Coronary artery (tissue), 2 donors: ENCODE data around the gene DPYD.

Source experiments
- DNase-seq: peaks from one replicate; pipeline ENCODE4 v3.0.0-alpha.2; 2017; ENCODE audit warnings: low spot score
- H3K27ac ChIP-seq, 2 donors: fragments of 200-600 bp; sonication (generic); one replicate each; pipeline ENCODE4 v1.5.1; 2016 to 2019
- H3K4me3 ChIP-seq: fragments of 200-600 bp; sonication (generic); 2 replicates; pipeline ENCODE4 v1.5.1; 2016; ENCODE audit warnings: mild to moderate bottlenecking, moderate library complexity
- TF ChIP-seq, protein P1 (sequence below): fragments of 200-600 bp; sonication (generic); IDR thresholded peaks from one replicate; pipeline ENCODE4 v1.5.1; 2019; ENCODE audit warnings: antibody characterized with exemption

DPYD gene

DNA sequence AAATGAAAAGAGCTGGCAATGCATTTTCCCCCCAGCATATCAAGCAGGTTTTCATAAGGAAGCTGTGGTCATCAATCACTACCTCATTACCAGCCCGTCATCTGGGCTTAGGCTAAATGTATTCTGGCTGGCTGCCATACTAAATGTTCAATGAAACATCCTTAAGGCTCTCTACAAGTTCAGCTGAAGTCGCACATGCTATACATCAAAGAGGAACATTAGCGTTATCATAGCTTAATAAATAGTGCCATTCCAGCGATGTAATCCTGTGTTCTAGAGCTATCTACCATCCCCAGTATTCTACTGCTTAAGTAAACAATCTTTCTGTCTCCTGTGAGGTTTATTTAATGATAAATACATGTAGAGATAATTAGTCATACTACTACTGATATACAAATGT lies 288.8 kb downstream of the DPYD start:
- TF ChIP-seq, protein P1, sequence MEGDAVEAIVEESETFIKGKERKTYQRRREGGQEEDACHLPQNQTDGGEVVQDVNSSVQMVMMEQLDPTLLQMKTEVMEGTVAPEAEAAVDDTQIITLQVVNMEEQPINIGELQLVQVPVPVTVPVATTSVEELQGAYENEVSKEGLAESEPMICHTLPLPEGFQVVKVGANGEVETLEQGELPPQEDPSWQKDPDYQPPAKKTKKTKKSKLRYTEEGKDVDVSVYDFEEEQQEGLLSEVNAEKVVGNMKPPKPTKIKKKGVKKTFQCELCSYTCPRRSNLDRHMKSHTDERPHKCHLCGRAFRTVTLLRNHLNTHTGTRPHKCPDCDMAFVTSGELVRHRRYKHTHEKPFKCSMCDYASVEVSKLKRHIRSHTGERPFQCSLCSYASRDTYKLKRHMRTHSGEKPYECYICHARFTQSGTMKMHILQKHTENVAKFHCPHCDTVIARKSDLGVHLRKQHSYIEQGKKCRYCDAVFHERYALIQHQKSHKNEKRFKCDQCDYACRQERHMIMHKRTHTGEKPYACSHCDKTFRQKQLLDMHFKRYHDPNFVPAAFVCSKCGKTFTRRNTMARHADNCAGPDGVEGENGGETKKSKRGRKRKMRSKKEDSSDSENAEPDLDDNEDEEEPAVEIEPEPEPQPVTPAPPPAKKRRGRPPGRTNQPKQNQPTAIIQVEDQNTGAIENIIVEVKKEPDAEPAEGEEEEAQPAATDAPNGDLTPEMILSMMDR: no peak
- Histone ChIP-seq H3K27ac (no peak overlapping the region), H3K4me3 (no peak overlapping the region)
- DNase-seq: no peak

DNA sequence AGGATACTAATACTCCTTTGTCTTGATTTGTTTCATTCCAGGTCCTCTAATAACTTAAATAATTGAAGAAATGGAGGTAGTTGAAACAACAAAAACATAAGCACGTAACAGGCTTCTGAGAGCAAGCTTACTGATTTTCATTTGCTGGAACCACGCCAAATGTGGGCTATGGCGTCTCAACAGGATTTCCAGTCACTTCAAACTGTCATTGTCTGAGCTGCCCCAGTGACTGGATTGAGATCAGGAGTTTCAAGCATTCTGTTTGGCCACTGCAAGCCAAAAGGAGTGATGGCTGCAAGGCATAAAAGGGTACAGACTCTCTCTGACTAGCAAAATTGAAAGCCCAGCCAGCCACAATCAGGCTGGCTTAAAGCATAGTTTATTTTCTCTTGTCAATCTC lies 289.9 kb downstream of the DPYD start:
- no peak overlapping the region for H3K27ac ChIP-seq
- H3K4me3 ChIP-seq: no peak overlapping the region
- no peak for DNase-seq
- TF ChIP-seq, protein P1: no peak

DNA sequence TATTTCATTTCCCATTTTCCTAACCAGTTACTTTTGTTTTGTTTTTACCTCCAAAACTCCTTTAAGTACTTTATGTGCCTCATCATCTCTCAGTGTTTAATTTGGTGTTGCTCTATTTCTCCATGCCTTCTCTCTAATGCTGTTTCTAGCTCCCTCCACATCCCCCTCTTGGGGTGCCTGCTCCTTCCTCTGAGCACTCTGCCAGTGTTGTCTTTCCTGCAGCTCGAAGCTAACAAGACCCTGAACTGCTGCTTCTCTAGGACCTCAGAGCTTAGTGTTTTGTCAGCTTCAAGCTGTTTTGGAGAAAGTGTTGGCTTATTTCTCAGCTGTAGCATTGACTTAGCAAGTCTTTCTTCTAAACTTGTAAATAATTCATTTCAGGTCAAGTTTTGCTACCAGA lies 290.6 kb downstream of the DPYD start:
- no peak overlapping the region for H3K4me3 ChIP-seq
- H3K27ac ChIP-seq: no peak overlapping the region
- TF ChIP-seq, protein P1: no peak
- DNase-seq: no peak

DNA sequence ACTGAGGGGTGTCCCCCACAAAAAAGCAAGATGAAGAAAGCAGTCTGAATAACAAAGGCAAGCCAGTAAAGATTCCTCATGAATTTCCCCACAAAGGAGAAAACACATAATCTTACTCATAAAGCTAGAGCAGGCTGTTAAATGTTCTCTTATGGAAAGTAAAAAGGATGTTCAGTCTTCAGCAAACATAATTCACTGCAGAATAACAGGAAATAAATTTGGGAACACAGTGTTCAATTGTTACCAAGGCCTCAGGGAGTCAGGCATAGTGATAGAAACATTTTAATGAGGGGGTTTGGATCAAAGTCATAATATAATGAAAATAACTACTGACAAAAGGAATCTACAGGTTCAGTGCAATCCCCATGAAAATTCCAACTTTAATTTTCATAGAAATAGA lies 297.6 kb downstream of the DPYD start:
- Histone ChIP-seq H3K27ac (peak overlapping the region in 1 of 2 donors; percentile 19), H3K4me3 (no peak overlapping the region)
- TF ChIP-seq, protein P1: no peak
- DNase-seq: no peak

DNA sequence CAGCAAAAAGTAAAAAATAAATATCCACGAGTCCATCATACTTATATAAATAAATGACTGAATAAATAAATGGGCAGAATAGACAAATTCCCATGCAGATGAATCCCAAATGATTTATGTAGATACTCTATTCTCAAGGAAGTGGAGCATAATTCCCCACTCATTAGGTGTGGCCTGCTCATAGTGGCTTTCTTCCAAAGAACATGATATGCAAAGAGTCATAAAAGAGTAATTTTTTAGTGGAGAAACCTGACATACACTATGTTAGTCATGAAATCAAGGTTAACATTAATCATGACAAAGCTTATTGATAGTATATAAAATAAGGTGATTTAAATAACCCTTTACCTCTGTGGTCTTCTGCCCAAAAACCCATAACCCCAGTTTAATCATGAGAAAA lies 298.9 kb downstream of the DPYD start:
- no peak overlapping the region for H3K4me3 ChIP-seq
- H3K27ac ChIP-seq: no peak overlapping the region
- TF ChIP-seq, protein P1: no peak
- DNase-seq: no peak

DNA sequence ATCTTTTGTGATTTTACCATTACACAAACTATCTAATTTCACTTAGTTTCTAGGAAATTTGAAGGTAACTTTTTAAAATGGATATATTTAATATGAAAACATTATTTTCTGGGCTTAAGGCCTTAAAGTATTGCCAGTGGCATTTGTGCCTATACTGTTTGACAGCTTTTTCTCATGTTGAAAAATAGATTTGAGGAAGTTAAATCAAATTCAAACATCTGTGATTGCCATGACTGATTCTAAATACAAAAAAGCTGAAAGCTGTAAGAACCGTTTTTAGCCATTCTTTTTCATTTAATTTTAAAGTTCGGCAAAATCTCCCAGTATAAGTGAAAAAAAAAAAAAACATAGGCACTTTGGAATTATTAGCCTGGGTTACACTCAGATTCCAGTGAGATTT lies 301.1 kb downstream of the DPYD start:
- Histone ChIP-seq H3K27ac (no peak overlapping the region), H3K4me3 (no peak overlapping the region)
- no peak for DNase-seq
- TF ChIP-seq, protein P1: no peak

DNA sequence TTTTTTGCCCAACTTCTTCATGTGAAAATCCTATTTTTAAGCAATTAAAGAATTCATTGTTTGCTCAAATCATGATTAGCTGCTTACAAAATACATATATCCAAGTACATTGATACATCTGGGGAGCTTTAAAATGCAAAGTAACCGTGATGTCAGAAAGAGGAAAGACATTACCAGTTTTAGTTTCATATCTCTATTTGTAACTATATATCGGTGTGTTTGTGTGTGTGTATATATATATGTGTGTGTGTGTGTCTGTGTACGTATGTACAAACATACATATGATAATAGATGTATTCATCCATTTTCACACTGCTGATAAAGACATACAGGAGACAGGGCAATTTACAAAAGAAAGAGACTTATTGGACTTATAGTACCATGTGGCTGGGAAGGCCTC lies 310.1 kb downstream of the DPYD start:
- no peak for DNase-seq
- no peak overlapping the region for H3K4me3 ChIP-seq
- no peak overlapping the region for H3K27ac ChIP-seq
- TF ChIP-seq, protein P1: no peak
